GM18508 (cell line): ENCODE results near the gene OPCML.

ENCODE experiments used
- ATAC-seq: cut with Tn5 transposase; IDR thresholded peaks from one replicate; pipeline ENCODE4 v1.9.1; 2021; ENCODE audit warnings: moderate number of reproducible peaks; ENCODE audit not compliant: insufficient read depth, unreplicated experiment

Gene OPCML

DNA sequence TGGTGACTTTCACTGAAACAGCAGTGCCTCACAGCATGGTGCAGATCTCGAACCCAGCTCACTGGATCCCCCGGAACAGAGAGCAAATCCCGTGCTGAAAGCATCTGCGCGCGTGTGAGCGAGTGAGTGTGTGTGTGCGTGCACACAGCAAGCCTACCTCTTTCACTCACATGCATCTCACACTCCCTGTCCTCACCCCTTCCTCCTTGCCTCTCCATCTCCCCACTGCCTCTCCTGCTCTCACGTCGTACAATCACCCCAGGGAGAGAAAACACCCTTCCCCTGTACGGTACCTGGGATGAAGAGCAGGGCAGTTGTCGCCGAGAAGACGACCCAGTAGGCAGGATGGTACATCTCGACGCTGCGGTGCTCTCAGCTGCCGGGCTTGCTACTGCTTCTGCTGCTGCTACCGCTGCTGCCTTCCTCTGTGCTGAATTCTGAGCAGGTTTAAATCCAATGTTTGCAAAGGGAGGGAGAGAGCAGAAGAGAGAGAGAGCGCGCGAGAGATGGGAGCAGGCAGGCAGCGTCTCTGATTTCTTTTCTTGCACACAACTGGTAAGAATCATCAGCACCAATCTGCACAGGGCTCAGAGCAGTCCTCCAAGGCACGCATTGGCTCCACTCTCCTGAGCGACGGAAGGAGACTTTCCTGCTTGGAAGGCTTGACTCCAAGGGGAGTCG lies at the start of gene OPCML:
TSS of gene OPCML (minus strand) at position 531 of the 681 bp plus-strand sequence.
- no peak for ATAC-seq

DNA sequence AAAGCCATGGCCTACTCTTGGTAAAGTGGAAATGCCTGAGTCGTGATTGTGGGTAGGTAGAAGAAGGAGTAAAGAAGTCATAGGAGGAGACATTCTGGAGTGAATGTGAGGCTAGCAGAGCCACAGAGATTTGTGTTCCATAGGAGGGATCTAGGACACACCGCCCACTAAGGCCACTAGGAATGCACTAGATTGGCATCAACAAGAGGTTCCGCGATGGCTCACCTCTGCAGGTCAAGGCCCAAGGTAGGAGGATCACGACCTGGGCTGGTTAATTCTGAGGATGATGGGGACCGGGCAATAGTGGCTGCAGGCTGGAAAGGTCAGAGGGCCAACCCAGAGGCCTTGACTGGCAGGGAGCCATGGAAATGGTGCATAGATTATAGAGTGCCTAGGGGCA lies 48.8 kb upstream of the OPCML start:
- no peak for ATAC-seq

GRCh38 chr11:133579165-133580031 lies 47.1 kb upstream of the OPCML start:
- ATAC-seq = no peak

DNA sequence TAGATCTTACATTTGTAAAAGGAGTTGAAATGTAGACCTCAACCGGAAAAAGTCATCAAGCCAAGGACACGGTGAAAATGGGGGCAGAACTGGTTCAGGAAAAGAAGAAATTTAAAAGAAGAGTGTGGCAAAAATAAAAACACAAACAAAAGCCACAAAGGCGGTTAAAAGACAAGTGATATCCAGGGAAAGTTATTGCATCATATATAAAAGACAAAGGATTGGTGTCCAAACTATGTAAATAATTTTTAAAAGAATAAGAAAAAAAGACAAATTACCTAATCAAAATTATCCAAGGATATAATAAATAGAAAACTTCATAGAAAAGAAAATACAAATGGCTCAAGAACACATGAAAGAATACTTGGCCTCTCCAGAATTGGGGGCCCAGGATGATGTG lies 45.1 kb upstream of the OPCML start:
- no peak for ATAC-seq

- no peak for ATAC-seq
Measured at GRCh38 chr11:133576351-133576750, 44.0 kb upstream of the OPCML start.

DNA sequence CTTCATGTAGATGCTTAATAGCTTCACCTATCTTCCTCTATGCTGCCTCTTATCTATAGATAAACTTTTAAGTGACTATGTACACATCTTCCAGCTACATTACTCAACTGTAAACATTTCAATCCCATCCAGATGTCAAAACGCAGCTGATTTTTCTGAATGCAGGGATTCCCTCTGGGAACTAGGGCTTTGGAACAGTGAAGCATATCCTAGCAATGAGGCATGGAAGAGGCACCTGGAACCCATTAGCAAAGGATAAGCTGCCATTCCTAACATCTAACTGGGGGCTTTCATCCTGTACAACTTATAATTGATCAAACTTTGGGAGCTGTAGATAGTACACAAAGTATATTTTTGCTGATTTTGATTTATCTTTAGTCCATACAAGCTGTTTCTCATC lies 40.8 kb upstream of the OPCML start:
- no peak for ATAC-seq

DNA sequence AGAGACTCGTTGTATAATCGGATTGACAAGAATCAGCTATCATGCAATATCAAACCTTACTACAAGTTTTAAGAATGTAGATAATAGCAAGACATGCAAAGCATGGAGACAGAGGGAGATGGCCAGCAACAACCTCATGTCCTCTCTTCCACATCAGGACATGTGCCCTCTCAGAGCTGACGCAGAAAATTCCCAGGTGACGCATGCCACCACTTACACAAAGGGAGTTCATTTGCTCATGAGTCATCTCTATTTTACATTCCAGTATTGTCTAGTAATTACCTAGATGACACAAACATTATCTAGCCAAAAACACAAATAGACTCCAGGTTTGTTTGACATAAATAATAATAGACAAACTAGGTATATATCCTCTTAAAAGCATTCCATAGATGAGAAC lies 38.1 kb upstream of the OPCML start:
- no peak for ATAC-seq

DNA sequence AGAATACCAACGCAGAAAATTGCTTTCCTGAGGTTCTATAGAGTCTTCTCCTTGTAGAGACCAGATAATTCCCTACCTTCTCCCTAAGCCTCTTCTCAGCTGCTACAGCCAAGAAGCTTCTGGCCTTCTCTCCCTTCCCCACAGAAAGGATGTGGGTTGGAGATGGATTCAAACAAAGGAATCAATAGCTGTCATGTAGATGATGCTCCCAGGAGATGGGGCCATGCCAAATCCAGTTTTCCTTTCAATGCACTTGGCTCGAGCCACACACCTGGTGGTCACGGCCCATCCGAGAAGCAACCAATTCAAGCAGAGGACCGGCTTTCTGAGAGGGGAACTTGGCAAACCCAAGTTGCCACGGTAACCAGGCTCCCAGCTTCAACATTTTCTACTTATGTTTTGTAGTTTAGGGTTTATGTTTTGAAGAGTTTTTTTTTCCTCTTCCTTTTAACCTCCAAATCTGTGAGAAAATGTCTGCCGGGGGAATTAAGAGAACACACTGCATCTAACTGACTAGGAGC lies 31.3 kb upstream of the OPCML start:
- ATAC-seq = no peak

- no peak for ATAC-seq
Measured at GRCh38 chr11:133560472-133560855, 28.2 kb upstream of the OPCML start.

- no peak for ATAC-seq
Measured at GRCh38 chr11:133559833-133560471, 27.7 kb upstream of the OPCML start.

DNA sequence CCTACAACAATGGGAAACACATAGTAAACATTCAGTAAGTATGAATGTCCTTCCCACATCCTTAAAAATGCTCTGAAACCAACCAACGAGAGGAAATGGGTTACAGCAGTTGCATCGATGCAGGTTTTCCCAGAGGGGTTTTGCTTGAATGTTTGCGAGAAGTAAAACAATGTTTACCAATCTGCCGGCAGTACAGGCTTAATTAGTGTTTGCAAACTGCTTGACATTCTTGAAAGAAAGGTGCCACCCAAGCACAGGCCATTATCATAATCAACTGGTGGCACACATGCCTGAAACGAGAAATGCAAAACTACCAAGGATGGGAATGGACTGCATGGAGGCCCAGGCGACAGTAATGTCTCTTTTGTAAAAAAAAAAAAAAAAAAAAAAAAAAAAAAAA lies 27.1 kb upstream of the OPCML start:
- ATAC-seq = no peak

DNA sequence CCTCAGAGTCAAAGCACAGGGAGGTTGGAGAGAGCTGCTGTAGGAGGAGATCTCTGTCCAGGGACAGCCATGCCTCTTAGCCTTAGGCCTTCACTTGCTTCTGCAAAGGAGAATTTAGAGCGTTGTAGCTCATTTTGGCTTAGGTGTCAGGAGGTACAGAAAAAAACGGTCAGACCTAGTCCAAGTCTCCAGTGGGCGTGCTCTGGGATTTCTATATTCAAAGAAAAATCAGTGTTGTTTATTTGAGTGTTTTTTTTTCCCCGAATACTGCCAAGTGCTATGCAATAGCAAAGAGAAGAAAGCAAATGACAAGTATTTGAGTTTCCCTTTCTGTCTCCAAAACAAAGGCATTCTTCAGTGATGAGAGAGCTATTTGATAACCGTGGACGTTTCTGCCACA lies 22.7 kb upstream of the OPCML start:
- ATAC-seq = no peak

GRCh38 chr11:133553885-133554740 lies 21.8 kb upstream of the OPCML start:
- ATAC-seq = no peak

- no peak for ATAC-seq
Measured at GRCh38 chr11:133552938-133553337, 20.6 kb upstream of the OPCML start.

GRCh38 chr11:133551064-133551463 lies 18.8 kb upstream of the OPCML start:
- no peak for ATAC-seq

DNA sequence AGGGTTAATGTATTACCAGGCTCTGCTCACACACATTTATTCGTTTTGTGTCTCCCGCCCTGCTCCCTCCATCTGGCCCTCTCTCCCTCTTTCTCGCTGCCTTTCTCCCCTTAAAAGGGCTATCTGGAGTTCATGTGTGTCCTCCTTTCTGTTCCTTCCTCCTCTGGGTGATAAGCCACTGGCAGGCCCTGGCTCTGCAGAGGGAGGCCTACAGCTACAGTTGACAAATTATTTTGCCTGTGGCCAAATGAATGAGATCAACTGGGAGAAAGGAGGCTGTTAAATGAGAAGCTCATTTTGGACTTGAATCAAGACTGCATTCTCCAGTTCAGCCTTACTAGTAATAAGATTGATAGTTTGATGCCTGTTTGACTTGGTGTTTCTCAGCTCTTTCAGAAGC lies 17.5 kb upstream of the OPCML start:
- no peak for ATAC-seq

DNA sequence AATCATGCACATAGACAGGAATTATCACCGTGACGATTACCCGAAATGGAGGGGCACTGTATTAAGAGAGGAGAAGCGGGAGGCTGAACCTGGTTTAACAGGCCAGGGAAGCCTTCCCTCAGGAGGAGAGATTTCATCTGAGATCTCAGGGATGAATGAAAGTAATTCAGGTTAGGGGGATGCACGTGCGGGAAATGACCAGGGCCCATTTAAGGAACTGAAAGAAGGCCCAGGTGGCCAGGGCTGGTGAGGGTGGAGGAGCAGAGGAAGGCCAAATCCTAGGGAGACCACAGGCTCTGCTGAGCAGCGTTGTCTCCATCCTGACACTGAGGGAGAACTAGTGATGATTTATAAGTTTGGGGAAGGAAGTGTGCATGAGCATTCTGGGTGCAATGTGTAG lies 16.3 kb upstream of the OPCML start:
- no peak for ATAC-seq

- no peak for ATAC-seq
Measured at GRCh38 chr11:133547808-133548494, 15.7 kb upstream of the OPCML start.

DNA sequence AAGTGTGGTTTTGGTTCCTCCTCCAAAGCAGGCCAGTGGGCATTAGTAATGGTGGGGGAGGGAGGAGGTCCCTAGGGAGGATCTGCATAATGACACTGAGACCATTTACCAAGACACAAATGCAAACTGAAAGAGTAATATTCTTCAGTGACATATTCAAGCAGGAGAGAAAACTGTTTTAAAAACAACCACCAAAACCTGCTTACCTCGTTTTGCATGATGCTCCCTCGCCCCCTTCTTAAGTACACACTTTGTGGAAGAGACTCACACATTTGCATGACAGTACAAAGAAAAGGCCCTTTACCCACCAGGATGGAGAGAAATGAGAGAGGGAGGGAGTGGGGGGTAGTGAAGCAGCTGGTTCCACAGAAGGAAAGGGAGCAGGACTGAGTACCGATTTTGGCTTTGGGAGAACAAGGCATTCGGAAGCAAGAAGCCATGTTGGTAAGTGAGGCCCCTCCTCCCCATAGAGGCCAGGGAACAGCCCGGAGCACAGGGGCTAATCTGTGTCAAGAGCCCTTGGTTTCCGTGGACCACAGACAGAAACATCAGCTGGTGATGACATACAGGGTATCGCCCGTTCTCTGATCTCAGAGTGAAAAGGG lies 13.0 kb upstream of the OPCML start:
- no peak for ATAC-seq
